Prostate gland (tissue), 2 donors: ENCODE measurements around the gene TRPC1. TPM values are rescaled to one million over a fixed set of nuclear protein-coding genes. Genes with fewer than 3 reads are reported as not detected.

Source experiments
- DNase-seq: peaks from one replicate; pipeline ENCODE4 v3.0.0-alpha.2; 2019; ENCODE audit warnings: low spot score
- H3K27ac ChIP-seq, 2 donors: fragments of 200-600 bp; sonication (generic); 2 replicates each; pipeline ENCODE4 v1.5.1; 2017 to 2019
- H3K27me3 ChIP-seq: fragments of 200-600 bp; sonication (generic); replicated peaks from 2 replicates; pipeline ENCODE4 v1.5.1; 2019; ENCODE audit not compliant: insufficient read depth
- H3K36me3 ChIP-seq, 2 donors: fragments of 200-600 bp; sonication (generic); 1 replicate in 1 of 2; 2 replicates in 1 of 2; pipeline versions ENCODE4 v1.5.1 to v1.8.1; 2017 to 2019
- H3K4me1 ChIP-seq: fragments of 200-600 bp; sonication (generic); replicated peaks from 2 replicates; pipeline ENCODE4 v1.5.1; 2019
- H3K4me3 ChIP-seq, 2 donors: fragments of 200-600 bp; sonication (generic); 2 replicates each; pipeline ENCODE4 v1.5.1; 2017 to 2019
- H3K9me3 ChIP-seq: fragments of 200-600 bp; sonication (generic); 2 replicates; pipeline ENCODE4 v1.5.1; 2017
- POLR2A ChIP-seq: fragments of 450-650 bp; IDR thresholded peaks from one replicate; pipeline ENCODE4 v1.6.1; 2016; ENCODE audit warnings: antibody characterized with exemption, mild to moderate bottlenecking
- POLR2AphosphoS5 ChIP-seq: sonication (generic); formaldehyde crosslinking; IDR thresholded peaks from one replicate; pipeline ENCODE4 v1.6.1; 2017; ENCODE audit warnings: antibody characterized with exemption
- WGBS: methylation state at CpG from one replicate; pipeline ENCODE4 v1.1.5; 2018; 5-methylcytosine and 5-hydroxymethylcytosine counted together
- intact Hi-C: fragments of 100-400 bp; cut with DNase I; formaldehyde crosslinking; loops from one replicate; pipeline ENCODE4 v1.14.2; 2022
- total RNA-seq, 2 donors: library from RNA; depleted of rRNA; stranded (reverse); fragments of >200 nt; gene quantifications; one replicate each; pipeline ENCODE4 v1.1.0, GENCODE V29; 2016
- TF ChIP-seq, protein P1 (sequence below), 4 experiments: fragments of 200-600 bp in 2 of 4; fragments of 450-650 bp in 2 of 4; sonication (generic) in 2 of 4; IDR thresholded peaks; 1 replicate in 3 of 4; 2 replicates in 1 of 4; pipeline ENCODE4 v1.5.1; 2016 to 2019; ENCODE audit warnings: antibody characterized with exemption in 4 of 4, mild to moderate bottlenecking in 2 of 4, moderate library complexity in 2 of 4

The TRPC1 gene
- total RNA-seq, 2 donors from 2014 or later = 8.1 to 12.8 TPM

- TF ChIP-seq POLR2A (no peak), POLR2AphosphoS5 (no peak)
- TF ChIP-seq, protein P1, sequence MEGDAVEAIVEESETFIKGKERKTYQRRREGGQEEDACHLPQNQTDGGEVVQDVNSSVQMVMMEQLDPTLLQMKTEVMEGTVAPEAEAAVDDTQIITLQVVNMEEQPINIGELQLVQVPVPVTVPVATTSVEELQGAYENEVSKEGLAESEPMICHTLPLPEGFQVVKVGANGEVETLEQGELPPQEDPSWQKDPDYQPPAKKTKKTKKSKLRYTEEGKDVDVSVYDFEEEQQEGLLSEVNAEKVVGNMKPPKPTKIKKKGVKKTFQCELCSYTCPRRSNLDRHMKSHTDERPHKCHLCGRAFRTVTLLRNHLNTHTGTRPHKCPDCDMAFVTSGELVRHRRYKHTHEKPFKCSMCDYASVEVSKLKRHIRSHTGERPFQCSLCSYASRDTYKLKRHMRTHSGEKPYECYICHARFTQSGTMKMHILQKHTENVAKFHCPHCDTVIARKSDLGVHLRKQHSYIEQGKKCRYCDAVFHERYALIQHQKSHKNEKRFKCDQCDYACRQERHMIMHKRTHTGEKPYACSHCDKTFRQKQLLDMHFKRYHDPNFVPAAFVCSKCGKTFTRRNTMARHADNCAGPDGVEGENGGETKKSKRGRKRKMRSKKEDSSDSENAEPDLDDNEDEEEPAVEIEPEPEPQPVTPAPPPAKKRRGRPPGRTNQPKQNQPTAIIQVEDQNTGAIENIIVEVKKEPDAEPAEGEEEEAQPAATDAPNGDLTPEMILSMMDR (IDR thresholded peaks at IDR 0.05) = no peak
- 96% methylated on average over 1 of the region's 1 CpG for WGBS
- H3K36me3 ChIP-seq = no peaks in the 10 kb centered on the region
- H3K27ac ChIP-seq = no peak overlapping the region
- no peak overlapping the region for H3K4me3 ChIP-seq
- no peak for DNase-seq
- no peaks in the 10 kb centered on the region for H3K27me3 ChIP-seq
- no peaks in the 10 kb centered on the region for H3K9me3 ChIP-seq
- intact Hi-C loops = no loop called here
- H3K4me1 ChIP-seq = no peaks in the 10 kb centered on the region
These were observed 30.7 kb downstream of the TRPC1 start for GRCh38 chr3:142754494-142754893.

DNA sequence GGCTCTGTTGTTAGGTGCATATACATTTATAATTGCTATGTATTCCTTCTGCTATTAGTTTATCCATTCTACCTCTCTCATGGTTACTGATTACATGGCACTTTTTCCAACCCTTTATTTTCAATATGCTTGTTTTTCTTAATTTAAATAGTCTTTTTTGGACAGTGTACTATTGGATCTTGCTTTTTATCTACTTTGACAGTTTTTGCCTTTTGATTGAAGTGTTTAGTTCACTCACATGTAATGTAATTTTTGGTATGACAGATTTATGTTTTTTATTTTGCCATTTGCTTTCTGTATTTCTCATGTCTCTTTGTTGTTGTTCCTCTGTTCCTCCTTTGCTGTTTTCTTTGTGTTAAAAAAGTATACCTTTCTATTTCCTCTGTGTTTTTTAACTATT is 44.5 kb downstream of the TRPC1 start:
- TF ChIP-seq, protein P1 (IDR thresholded peaks at IDR 0.05) = no peak
- TF ChIP-seq POLR2A (no peak), POLR2AphosphoS5 (no peak)
- no peak overlapping the region for H3K27ac ChIP-seq
- DNase-seq = no peak
- H3K9me3 ChIP-seq = no peaks in the 10 kb centered on the region
- H3K4me1 ChIP-seq = no peaks in the 10 kb centered on the region
- H3K4me3 ChIP-seq = no peak overlapping the region
- H3K36me3 ChIP-seq = no peaks in the 10 kb centered on the region
- intact Hi-C loops = no loop called here
- H3K27me3 ChIP-seq = no peaks in the 10 kb centered on the region

DNA sequence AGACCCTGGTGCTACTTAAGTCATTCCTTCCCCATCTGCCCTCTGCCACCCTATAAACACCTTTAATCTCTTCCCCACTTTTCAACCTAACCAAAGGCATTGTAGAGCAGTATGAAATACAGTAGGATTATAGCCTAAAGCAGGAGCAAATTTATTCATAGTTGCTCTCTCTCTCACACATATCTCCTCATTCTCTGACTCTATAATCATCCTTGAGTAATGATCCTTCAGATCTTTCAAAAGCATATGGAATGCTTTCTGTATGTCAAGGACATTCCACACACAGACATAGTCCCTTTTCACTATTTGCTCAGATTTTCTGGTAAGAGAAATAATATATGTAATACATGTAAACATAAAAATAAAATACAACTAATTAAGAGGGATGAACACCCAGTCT is 54.1 kb downstream of the TRPC1 start:
- intact Hi-C loops = no loop called here
- Histone ChIP-seq H3K9me3 (no peaks in the 10 kb centered on the region), H3K4me1 (no peaks in the 10 kb centered on the region), H3K27ac (no peak overlapping the region), H3K4me3 (no peak overlapping the region), H3K27me3 (no peaks in the 10 kb centered on the region), H3K36me3 (no peaks in the 10 kb centered on the region)
- TF ChIP-seq, protein P1 (IDR thresholded peaks at IDR 0.05) = no peak
- no peak for TF ChIP-seq POLR2A
- no peak for TF ChIP-seq POLR2AphosphoS5
- DNase-seq = no peak

DNA sequence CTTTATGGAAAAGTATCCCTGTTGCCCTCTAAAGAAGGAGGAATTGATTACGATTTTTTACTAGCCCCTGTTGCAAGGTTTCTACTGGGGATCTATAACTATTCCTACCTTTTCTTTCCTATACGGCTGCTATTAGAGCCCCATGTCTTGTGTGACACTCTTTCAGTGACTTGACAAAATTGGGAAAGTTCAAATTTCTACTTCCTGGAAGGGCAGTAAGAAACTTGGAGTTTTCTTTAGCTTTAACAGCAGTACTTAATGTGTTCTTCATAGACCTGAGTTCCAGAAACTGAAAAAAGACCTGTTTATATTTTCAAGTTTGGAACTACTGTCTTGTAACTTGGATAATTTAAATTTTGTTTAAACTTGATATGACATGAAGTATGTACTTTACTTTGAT is 54.7 kb downstream of the TRPC1 start:
- Histone ChIP-seq H3K9me3 (no peaks in the 10 kb centered on the region), H3K4me3 (no peak overlapping the region), H3K4me1 (no peaks in the 10 kb centered on the region), H3K27ac (no peak overlapping the region), H3K36me3 (no peaks in the 10 kb centered on the region), H3K27me3 (no peaks in the 10 kb centered on the region)
- intact Hi-C loops = no loop called here
- no peak for DNase-seq
- 85% methylated on average over 2 of the region's 2 CpGs for WGBS
- TF ChIP-seq, protein P1 (IDR thresholded peaks at IDR 0.05) = no peak
- no peak for TF ChIP-seq POLR2AphosphoS5
- no peak for TF ChIP-seq POLR2A

GRCh38 chr3:142779591-142779990 is 55.8 kb downstream of the TRPC1 start:
- Histone ChIP-seq H3K9me3 (no peaks in the 10 kb centered on the region), H3K4me1 (no peaks in the 10 kb centered on the region), H3K4me3 (no peak overlapping the region), H3K36me3 (no peaks in the 10 kb centered on the region), H3K27ac (no peak overlapping the region), H3K27me3 (no peaks in the 10 kb centered on the region)
- intact Hi-C loops = no loop called here
- TF ChIP-seq POLR2A = no peak
- TF ChIP-seq POLR2AphosphoS5 = no peak
- TF ChIP-seq, protein P1 (IDR thresholded peaks at IDR 0.05) = no peak
- no peak for DNase-seq
